Measurements from ENCODE around the gene TEX101.
"Not testable (repeated sequence)": the region's sequence is repeated elsewhere in the genome, so short reads cannot be mapped to it uniquely, and the experiment has no call there.

TEX101 gene

DNA sequence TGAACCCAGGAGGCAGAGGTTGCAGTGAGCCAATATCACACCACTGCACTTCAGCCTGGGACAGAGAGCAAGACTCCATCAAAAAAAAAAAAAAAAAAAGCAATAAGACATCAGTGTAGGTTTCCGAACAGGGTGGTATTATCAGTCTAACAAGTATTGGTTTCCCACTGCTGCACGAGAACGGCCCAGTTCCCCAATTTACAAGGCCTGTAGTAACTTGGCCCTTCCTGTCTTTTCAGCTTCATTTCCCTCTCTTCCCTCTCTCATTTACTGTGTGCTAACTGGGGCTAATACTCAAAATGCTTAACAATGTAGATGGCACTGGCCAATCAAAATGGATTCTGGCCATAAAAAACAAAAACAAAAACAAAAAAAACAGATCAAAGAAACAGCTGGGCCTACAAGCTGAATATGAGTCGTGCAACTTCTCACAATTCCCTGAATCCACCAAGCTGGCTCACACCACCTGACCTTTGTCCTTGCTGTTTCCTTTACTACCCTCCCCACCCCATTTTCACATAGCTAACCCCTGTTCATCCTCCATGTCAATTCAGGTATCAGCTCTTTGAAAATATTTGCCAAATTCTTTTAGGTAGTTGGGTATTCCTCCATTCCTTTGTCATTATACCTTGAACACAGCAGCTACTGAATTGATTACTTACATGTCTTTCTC lies 2.4 kb downstream of the TEX101 start:
- no peak for DNase-seq

DNA sequence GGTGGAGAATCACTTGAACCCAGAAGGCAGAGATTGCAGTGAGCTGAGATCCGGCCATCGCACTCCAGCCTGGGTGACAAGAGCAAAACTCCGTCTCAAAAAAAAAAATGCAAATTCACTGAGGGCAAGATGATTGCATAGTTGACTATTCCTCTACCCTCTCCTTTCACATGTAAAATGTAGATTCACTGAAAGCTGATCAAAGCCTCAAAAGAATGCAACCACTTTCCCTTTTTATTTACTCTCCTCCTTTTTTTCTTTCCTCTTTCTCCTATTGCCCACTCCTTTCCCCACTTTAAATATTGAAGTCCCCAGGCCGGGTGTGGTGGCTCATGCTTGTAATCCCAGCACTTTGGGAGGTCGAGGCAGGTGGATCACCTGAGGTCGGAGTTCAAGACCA lies 6.3 kb downstream of the TEX101 start:
- no peak for DNase-seq

DNA sequence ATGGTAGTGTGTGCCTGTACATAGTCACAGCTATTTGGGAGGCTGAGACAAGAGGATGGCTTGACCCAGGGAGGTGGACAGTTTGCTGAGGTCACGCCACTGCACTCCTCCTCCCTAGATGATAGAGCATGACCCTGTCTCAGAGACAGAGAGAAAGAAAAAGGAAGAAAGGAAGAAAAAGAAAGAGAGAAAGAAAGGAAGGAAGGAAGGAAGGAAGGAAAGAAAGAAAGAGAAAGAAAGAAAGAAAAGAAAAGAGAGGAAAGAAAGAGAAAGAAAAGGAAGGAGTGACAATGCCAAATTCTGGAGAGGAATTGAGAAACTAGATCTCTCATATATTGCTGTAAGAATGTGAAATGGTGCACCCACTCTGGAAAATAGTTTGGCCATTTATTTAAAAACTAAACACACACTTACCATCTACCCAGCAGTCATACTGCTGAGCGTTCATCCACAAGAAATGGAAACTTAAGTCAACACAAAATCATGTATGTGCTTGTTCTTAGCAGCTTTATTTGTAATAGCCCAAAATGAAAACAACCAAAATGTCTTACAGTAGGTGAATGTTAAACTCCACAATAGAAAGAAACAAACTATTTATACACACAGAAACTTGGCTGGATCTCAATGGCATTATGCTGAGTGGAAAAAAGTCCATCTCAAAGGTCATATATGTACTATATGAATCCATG lies 7.5 kb downstream of the TEX101 start:
- DNase-seq, result no peak

DNA sequence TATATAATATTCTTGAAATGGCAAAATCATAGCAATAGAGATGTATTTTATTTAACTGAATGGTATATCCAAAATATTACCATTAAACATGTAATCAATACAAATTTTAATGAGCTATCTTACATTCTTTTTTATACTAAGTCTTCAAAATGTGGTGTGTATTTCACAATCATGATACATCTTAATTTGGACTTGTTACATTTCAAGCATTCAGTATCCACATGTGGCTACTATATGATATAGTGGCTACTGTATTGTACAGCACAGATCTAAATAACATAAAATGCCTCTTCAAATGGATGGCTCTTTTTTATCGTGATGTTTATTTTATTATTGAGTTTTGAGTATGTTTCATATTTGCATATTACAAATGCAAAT lies 8.0 kb downstream of the TEX101 start:
- DNase-seq, result no peak

DNA sequence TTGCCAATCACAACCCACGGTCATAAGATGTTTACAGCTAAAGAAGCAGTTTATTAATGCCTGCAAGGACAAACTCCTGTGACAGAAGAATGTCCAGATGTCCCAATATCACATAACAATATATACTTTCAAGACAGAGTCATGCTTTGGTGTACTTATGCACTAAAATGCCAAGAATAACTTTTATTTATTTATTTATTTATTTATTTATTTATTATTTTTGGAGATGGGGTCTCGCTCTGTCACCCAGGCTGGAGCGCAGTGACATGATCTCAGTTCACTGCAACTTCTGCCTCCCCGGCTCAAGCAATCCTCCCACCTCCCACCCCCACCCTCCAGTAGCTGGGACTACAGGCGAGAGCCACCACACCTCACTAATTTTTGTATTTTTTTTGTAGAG lies 9.1 kb downstream of the TEX101 start:
- no peak for DNase-seq

DNA sequence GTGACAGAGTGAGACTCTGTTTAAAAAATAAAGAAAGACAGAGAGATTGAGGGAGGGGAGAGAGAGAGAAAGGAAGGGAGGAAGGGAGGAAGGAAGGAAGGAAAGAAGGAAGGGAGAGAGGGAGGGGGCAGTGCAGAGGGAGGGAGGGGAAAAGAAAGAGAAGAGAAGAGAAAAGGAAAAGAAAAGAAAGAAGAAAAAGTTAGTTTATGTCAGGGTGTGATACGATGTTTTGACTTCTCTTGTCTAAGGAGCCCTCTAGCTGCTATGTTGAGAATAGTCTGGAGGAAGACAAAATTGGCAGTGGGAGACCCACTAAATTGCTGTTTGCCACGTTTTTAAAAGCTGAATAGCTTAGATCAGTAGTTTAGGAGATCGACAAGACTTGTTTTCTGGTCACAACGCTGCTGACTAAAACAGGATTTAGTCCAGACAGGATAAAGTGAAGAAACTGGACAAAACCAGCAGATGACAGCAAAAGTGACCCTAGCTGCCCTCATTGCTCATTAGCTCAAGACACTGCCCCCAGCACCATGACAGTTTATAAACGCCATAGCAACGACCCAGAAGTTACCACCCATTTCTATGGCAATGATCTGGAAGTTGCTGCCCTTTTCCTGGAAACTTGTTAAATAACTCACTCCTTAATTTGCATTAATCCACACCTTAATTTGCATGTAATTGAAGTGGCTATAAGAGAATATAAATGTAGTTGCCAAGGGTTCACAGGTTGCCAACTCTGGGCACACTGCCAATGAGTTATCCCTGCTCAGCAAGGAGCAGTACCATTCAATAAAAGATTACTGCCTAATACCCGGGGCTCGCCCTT lies 11.1 kb downstream of the TEX101 start:
- DNase-seq, result peak in 3 of 56 donors; percentile 20 to 51 (median 30)

DNA sequence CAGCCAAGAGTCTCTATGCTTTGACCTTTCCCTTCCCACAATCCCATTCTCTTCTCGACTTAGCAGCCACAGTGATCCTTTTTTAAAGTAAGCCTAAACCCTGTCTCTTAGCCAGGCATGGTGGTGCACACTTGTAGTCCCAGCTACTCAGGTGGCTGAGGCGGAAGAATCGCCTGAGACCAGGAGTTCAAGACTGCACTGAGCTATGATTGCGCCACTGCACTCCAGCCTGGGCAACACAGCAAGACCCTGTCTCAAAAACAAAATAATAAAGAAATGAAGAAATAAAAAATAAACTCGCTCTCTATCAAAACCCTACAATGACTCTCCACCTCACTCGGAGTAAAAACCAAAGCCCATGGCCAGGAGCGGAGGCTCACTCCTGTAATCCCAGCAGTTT lies 14.7 kb downstream of the TEX101 start:
- no peak for DNase-seq

DNA sequence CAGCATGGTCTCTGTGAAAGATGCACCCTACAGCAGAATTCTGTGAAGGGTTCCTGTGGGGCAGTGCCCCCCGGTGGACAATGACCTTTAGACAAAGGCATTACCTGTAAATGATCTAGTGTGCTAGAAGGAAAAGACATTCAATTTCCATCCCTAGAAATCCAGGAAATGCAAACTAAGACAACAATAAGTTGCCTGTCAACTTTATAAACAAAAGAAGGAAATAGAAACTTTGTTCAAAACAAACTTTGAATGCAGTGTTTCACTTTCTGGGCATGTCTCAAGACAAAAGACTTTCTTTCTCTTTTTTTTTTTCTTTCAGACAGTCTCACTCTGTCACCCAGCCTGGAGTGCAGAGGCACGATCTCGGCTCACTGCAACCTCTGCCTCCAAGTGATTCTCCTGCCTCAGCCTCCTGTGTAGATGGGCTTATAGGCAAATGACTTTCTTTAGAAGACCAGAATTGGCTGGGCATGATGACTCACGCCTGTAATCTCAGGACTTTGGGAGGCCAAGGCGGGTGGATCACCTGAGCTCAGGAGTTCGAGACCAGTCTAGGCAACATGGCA lies 15.5 kb downstream of the TEX101 start:
- DNase-seq, result no peak

DNA sequence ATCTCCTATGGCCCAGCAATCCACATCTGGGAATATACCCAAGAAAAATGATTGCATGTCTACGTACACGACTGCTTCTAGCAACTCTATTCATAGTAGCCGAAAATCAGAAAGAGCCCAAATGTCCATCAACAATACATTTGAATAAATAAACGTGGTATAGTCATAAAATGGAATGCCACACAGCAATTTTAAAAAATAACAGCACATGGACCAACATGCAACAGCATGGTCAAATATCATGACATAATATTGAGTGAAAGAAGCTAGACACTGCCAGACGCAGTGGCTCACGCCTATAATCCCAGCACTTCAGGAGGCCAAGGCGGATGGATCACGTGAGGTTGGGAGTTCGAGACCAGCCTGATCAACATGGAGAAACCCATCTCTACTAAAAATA lies 16.3 kb downstream of the TEX101 start:
- DNase-seq, result no peak

DNA sequence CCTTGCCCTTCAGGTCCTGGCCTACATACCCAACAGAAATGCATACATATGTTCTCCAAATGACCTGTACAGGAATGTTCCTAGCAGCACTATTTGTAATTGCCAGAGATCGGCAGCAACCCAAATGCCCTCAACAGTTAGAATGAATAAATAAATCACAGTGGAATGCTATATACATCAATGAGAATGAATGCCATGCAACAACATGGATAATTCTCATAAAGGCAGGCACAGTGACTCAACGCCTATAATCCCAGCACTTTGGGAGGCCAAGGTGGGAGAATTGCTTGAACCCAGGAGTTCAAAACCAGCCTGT lies 18.6 kb downstream of the TEX101 start:
- DNase-seq, result no peak

DNA sequence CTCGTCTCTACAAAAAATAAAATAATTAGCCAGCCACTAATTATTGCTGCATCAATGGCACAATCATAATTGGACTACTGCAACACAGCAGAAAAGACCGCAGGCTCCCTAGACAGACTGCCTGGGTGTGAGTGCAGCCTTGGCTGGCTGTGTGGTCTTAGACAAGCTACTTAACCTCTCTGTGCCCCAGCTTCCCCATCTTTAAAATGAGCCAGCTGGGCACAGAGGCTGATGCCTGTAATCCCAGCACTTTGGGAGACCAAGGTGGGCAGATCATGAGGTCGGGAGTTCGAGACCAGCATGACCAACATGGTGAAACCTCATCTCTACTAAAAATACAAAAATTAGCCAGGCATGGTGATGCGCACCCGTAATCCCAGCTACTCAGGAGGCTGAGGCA lies 19.0 kb downstream of the TEX101 start:
- DNase-seq, result no peak

DNA sequence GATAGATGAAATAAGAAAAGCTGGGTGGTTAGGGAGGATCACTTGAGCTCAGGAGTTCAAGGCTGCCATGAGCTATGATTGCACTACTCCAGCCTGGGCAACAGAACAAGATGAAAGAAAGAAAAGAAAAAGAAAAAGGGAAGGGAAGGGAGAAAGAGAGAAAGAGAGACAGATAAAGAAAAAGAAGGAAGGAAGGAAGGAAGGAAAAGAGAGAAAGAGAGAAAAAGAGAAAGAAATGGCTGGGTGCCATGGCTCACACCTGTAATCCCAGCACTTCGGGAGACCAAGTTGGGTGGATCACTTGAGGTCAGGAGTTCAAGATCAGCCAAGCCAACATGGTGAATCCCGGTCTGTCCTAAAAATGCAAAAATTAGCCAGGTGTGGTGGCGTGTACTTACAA lies 21.1 kb downstream of the TEX101 start:
- no peak for DNase-seq

DNA sequence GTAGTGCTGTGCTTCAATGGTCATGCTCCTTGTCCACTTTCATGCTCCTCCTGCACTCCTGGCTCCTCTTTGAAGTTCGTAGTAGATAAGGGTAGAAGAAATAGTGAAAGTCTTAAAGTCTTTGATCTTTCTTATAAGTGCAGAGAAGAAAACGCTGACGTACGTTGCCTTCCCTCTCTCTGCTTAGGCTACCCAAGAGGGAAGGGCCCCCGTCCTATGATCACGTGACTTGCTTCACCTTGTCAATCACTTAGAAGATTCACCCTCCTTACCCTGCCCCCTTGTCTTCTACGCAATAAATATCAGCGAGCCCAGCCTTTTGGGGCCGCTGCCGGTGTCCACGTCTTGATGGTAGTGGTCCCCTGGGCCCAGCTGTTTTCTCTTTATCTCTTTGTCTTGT lies 22.6 kb downstream of the TEX101 start:
- not testable (repeated sequence) for DNase-seq

DNA sequence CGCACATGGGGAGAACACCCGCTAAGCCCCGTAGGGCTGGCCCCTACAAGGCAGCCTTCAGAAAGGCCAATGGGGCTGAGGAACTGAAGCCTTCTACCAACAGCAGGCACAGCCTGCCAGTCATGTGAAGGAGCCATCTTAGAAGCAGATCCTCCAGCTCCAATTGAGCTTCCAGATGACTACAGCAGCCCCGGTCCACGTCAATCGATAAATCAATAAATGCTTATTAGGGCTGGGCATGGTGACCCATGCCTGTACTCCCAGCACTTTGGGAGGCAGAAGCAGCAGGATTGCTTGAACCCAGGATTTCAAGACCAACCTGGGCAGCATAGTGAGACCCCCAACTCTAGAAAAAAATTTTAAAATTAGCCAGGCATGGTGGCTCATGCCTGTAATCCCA lies 23.0 kb downstream of the TEX101 start:
- no peak for DNase-seq

DNA sequence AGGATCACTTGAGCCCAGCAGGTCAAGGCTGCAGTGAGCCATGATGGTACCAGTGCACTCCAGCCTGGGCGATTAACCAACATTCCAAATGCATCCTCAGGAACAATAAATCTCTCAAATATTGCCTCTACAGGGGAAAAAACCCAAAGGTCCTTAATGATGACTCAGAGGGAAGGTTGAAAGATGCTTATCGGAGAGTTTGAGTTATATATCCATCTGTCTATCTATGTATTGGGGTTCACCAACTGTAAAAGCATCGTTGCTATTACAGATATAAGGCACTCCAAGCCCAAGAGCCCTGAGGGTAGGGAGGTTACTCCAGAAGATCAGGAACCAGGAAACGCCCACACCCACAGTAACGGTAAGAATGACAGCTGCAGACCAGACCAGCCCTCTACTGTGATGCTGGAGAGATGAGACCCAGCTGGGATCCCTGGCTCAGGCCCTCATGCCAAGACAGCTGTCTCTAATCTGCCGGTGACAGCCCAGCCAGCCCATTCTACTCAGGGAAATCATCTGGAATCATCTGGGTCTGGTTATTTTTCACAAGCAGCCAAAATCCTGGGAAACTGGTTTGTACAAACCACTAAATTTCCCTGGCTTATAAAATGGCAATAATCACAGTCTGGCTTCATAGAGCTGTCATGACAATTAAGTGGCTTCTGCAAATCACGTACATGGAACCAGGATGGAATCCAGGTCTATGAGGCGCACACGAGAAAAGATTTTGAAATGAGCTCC lies 23.8 kb downstream of the TEX101 start:
- no peak for DNase-seq

DNA sequence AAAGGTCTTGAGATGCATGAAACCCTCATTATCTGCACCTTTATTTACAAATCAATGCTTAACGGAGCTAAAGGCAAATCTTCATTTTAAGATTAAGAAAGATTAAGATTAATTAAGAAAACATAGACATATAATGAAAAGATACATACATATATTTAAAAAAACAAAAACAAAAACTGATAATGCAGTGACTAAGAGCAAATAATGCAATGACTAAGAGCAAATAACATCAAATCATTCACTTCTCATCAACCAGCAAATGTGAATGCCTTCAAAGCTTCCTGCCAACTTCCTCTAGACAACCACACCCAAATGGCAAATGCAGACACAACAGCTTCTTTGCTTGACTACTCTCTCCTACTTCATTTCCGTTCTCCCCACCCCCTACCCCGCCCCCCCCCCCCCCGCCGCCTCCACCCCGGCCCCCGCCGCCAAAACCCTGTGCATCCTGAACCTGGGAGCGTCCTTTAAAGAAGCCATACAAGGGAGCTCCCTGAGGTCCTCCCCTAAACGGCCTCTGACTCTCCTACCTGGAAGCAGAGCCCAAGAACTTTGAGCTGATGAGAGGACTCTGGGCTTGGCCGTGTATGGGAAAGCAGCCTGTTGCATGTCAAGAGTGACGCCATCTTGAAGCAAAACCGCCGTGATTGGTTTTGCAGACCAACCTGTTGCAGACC lies 24.5 kb downstream of the TEX101 start:
- DNase-seq, result no peak

DNA sequence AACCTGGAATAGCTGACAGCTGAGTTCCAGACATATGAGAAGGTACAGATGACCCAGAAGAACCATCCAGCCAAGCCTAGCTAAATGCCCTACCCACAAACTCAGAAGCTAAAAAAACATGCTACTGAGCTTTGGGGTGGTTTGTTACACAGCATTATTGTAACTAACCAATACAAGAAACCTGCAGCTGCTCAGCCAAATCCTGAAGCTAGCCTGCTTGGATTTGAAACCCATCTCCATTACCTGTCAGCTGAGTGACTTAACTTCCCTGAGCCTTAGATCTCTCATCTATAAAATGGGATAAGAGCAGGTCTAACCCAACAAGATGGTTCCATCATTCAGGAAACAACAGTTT lies 25.0 kb downstream of the TEX101 start:
- DNase-seq, result no peak

DNA sequence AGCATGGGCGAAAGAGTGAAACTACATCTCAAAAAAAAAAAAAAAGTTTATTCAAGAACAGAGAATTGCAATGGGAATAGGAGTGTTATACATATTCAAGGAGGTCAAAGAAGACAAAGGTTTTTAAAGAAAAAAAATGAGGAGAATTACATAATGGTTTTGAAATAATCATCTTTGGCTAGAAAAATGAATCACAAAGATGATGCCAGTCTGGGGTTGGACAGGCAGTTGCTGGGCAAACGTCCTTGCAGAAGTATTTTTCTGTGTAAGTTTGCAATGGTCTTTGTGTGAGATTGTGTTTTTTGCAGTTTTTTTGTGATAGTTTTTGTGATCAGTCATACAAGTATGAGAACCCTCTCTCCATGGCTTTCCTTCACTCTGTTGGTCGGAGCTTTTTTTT lies 27.0 kb downstream of the TEX101 start:
- DNase-seq, result no peak

DNA sequence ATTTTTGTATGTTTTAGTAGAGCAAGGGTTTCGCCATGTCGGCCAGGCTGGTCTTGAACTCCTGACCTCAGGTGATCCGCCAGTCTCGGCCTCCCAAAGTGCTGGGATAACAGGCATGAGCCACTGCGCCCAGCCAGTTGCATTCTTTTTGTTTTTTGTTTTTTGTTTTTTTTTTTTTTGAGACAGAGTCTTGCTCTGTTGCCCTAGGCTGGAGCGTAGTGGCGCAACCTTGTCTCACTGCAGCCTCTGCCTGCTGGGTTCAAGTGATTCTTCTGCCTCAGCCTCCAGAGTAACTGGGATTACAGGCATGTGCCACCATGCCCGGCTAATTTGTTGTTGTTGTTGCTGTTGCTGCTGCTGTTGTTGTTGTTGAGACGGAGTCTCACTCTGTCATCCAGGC lies 29.4 kb downstream of the TEX101 start:
- not testable (repeated sequence) for DNase-seq

DNA sequence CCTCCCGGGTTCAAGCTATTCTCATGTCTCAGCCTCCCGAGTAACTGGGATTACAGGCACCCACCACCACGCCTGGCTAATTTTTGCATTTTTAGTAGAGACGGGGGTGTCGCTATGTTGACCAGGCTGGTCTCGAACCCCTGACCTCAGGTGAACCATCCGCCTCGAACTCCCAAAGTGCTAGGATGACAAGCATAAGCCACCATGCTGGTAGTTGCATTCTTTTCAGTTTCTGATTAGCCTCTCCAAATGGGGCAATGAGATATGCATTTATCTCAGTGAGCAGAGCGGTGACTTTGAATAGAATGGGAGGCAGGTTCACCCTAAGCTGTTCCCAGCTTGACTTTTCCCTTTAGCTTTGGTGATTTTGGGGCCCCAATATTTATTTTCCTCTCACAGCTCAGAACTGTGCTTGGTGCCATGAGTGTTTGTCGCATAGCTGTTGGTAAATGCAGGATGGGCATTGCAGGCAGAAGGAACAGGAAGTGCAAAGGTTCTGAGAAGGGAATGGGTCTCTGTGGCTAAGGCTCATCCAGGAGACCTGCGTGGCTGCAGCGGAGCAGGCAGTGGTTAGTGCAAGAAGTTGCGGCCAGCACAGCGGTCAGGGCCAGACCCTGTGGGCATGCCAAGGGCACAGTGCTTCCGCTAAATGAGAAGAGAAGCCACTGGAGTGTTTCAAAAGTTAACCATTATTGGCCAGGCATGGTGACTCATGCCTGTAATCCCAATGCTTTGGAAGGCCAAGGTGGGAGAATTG lies 30.0 kb downstream of the TEX101 start:
- DNase-seq, result no peak

Data from nucleus accumbens (tissue), 56 donors.